Forelimb muscle (tissue), 1 donor: Measurements from ENCODE around the gene GRXCR2. TPM values are rescaled to one million over a fixed set of nuclear protein-coding genes. Genes with fewer than 3 reads are reported as not detected.

ENCODE experiments used
- DNase-seq: peaks from one replicate; pipeline ENCODE4 v3.0.0-alpha.2; 2013; ENCODE audit warnings: low read depth
- polyA plus RNA-seq: library from polyadenylated mRNA; unstranded; fragments of 120-200 nt; gene quantifications from one replicate; pipeline ENCODE4 v1.2.1, GENCODE V29; 2013; ENCODE audit not compliant: insufficient read length

The GRXCR2 gene
- polyA plus RNA-seq, 1 donor, result not detected

- no peak for DNase-seq
Observed at GRCh38 chr5:145835848-145836239, 37.0 kb downstream of the GRXCR2 start.

- DNase-seq, result peak; percentile 58
Observed at GRCh38 chr5:145834917-145835847, 37.6 kb downstream of the GRXCR2 start, which contains the start of gene PRELID2. TSS of gene PRELID2 (minus strand) at chr5:145835342. CDS start at chr5:145835251, 91 bp downstream.

- DNase-seq, result no peak
Observed at GRCh38 chr5:145834554-145834916, 38.3 kb downstream of the GRXCR2 start.

GRCh38 chr5:145833631-145834200 lies 39.1 kb downstream of the GRXCR2 start:
- no peak for DNase-seq

- DNase-seq, result no peak
Observed at GRCh38 chr5:145830594-145830993, 42.2 kb downstream of the GRXCR2 start.

- DNase-seq, result no peak
Observed at GRCh38 chr5:145829708-145830361, 43.0 kb downstream of the GRXCR2 start.

- no peak for DNase-seq
Observed at GRCh38 chr5:145826895-145827674, 45.7 kb downstream of the GRXCR2 start.

DNA sequence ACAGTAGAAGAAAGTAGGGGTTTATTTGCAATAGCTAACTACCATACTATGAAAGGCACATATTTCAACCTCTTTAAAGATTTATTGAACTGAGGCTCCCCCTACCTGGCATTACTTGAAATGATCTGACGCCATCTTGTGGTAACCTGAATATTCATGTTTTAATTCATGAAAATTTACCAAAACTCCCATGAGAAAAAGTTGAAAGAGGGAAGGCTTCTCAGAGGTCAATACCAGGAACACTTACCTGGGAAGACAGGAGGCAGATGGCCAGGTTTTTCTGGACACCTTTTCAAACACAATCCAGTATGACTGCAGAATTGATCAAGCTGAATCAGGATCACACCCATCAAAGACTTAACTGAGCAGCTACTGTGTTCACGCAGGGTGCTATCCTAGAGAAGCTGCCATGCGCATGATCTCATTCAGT lies 47.0 kb downstream of the GRXCR2 start:
- DNase-seq, result no peak

DNA sequence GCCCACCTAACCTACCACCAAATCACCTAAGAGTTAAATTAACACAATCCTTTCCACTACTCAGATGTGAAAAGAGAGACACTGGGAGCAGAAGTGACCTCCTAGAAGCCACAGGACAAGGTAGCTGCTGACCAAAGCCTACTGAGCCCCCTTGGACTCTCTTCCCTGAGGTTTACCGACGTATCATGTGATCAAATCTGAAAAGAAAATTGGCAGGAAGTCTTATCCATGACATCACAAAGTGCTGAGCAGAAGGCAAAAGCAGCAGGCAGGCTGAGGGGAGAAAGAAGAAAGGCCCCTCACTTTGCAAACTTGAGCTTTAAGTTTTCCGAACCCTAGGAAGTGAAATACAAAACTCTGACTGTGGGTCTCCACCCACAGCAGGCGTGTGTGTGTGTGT lies 48.8 kb downstream of the GRXCR2 start:
- no peak for DNase-seq

DNA sequence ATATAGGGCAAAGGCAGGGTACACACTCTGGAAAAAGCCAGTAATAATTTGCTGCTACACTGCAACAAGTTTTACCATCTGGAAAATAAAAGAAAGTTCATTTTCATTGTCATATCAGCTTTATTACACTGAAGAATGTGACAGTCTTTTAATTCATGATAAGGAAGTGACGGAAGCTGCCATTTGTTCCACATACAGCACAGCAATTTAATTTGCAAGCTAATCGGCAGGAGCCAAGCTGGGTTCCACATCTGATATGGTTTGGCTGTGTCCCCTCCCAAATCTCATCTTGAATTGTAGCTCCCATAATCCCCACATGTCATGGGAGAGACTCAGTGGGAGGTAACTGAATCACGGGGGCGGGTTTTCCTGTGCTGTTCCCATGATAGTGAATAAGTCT lies 54.2 kb downstream of the GRXCR2 start:
- DNase-seq, result no peak

- no peak for DNase-seq
Observed at GRCh38 chr5:145812877-145813276, 59.9 kb downstream of the GRXCR2 start.

- DNase-seq, result no peak
Observed at GRCh38 chr5:145811834-145812625, 60.8 kb downstream of the GRXCR2 start.

Other genes starting within 250 kb of the GRXCR2 start
- gene PRELID2, start 37.7 kb downstream of the GRXCR2 start, polyA plus RNA-seq, result 3.6 TPM
- gene SH3RF2, start 63.6 kb upstream of the GRXCR2 start, polyA plus RNA-seq, result 9.3 TPM
- 0.73 TPM for gene PLAC8L1, start 232.6 kb upstream of the GRXCR2 start, polyA plus RNA-seq